GM23338 (cell line): ENCODE measurements around the gene WDR38. TPM values are rescaled to one million over a fixed set of nuclear protein-coding genes. Genes with fewer than 3 reads are reported as not detected.
A peak's percentile ranks its signal among the peaks of the same experiment; 100 is the strongest.

Experiments used
- ATAC-seq: fragments of 200-7000 bp; cut with Tn5 transposase; 3 replicates; pipeline ENCODE4 v1.9.1; 2020
- DNase-seq: peaks from one replicate; pipeline ENCODE4 v3.0.0-alpha.2; 2015; ENCODE audit warnings: low spot score
- H2AFZ ChIP-seq: fragments of 200-600 bp; sonication (generic); 2 replicates; pipeline ENCODE4 v1.8.0; 2016; ENCODE audit warnings: antibody characterized with exemption, mild to moderate bottlenecking, moderate library complexity
- H3F3A ChIP-seq: fragments of 200-600 bp; sonication (generic); replicated peaks from 2 replicates; pipeline ENCODE4 v1.8.0; 2017; ENCODE audit warnings: antibody characterized with exemption, mixed run types, low read depth
- H3K27ac ChIP-seq: fragments of 200-600 bp; sonication (generic); 2 replicates; pipeline ENCODE4 v1.6.1; 2016; ENCODE audit warnings: low read depth
- H3K27me3 ChIP-seq: fragments of 200-600 bp; sonication (generic); 2 replicates; pipeline ENCODE4 v1.8.0; 2016; ENCODE audit warnings: mild to moderate bottlenecking, mixed run types, moderate library complexity; ENCODE audit not compliant: insufficient read depth
- H3K36me3 ChIP-seq: fragments of 200-600 bp; sonication (generic); 2 replicates; pipeline ENCODE4 v1.8.0; 2016; ENCODE audit warnings: mild to moderate bottlenecking; ENCODE audit not compliant: insufficient read depth
- H3K4me1 ChIP-seq: fragments of 200-600 bp; sonication (generic); 2 replicates; pipeline ENCODE4 v1.8.0; 2016; ENCODE audit warnings: mild to moderate bottlenecking, moderate library complexity; ENCODE audit not compliant: insufficient read depth
- H3K4me2 ChIP-seq: fragments of 200-600 bp; sonication (generic); 2 replicates; pipeline ENCODE4 v1.7.1; 2017; ENCODE audit warnings: mixed run types
- H3K4me3 ChIP-seq: fragments of 200-600 bp; sonication (generic); 2 replicates; pipeline ENCODE4 v1.6.1; 2016; ENCODE audit warnings: mixed run types
- H3K79me2 ChIP-seq: fragments of 200-600 bp; sonication (generic); replicated peaks from 2 replicates; pipeline ENCODE4 v1.8.0; 2017; ENCODE audit warnings: mild to moderate bottlenecking; ENCODE audit not compliant: insufficient read depth
- H3K9me2 ChIP-seq: fragments of 200-600 bp; sonication (generic); 2 replicates; pipeline ENCODE4 v1.8.0; 2017; ENCODE audit not compliant: insufficient read depth
- H4K20me1 ChIP-seq: fragments of 200-600 bp; sonication (generic); replicated peaks from 2 replicates; pipeline ENCODE4 v1.8.0; 2017; ENCODE audit warnings: mild to moderate bottlenecking; ENCODE audit not compliant: insufficient read depth
- H3K27ac Mint-ChIP-seq: 2 replicates; pipeline ENCODE4 v1.8.0; 2020; ENCODE audit warnings: inconsistent platforms, mild to moderate bottlenecking, moderate library complexity, mixed read lengths
- H3K27me3 Mint-ChIP-seq: 3 replicates; pipeline ENCODE4 v1.8.0; 2022; ENCODE audit warnings: low read depth, mild to moderate bottlenecking, moderate library complexity, mixed read lengths, inconsistent platforms; ENCODE audit not compliant: insufficient read depth, poor library complexity
- H3K36me3 Mint-ChIP-seq: 3 replicates; pipeline ENCODE4 v1.8.0; 2021; ENCODE audit warnings: low read depth, mild to moderate bottlenecking, inconsistent platforms, moderate library complexity, mixed read lengths
- H3K4me1 Mint-ChIP-seq: 3 replicates; pipeline ENCODE4 v1.8.0; 2020; ENCODE audit warnings: mild to moderate bottlenecking, inconsistent platforms, mixed read lengths
- H3K4me3 Mint-ChIP-seq: 3 replicates; pipeline ENCODE4 v1.8.0; 2021; ENCODE audit warnings: moderate library complexity, mild to moderate bottlenecking, inconsistent platforms, mixed read lengths
- H3K9me3 Mint-ChIP-seq: 3 replicates; pipeline ENCODE4 v1.8.0; 2020; ENCODE audit warnings: moderate library complexity, mild to moderate bottlenecking, inconsistent platforms, mixed read lengths
- CREB1 ChIP-seq: fragments of 250-450 bp; sonication (Bioruptor Pico); IDR thresholded peaks from 2 replicates; pipeline ENCODE4 v1.5.0; 2020; ENCODE audit warnings: low read depth, mild to moderate bottlenecking, moderate library complexity
- CTCF ChIP-seq, 2 experiments: fragments of 200-600 bp in 1 of 2; sonication (generic) in 1 of 2; conservative IDR thresholded peaks; 2 replicates each; pipeline versions ENCODE4 v1.5.1 to v1.6.1; 2016 to 2017; ENCODE audit warnings: antibody characterized with exemption in 2 of 2, low read depth in 2 of 2, mild to moderate bottlenecking in 2 of 2, moderate library complexity in 1 of 2
- ETS1 ChIP-seq: IDR thresholded peaks from 2 replicates; pipeline ENCODE4 v1.6.1; 2016; ENCODE audit warnings: antibody characterized with exemption
- EZH2phosphoT487 ChIP-seq: fragments of 200-600 bp; sonication (generic); IDR thresholded peaks from one replicate; pipeline ENCODE4 v1.8.1; 2018; ENCODE audit warnings: antibody characterized with exemption; ENCODE audit not compliant: unreplicated experiment
- JUNB ChIP-seq: IDR thresholded peaks from one replicate; pipeline ENCODE4 v1.6.1; 2016; ENCODE audit warnings: antibody characterized with exemption; ENCODE audit not compliant: unreplicated experiment
- NANOG ChIP-seq: IDR thresholded peaks from 2 replicates; pipeline ENCODE4 v1.6.1; 2016; ENCODE audit warnings: antibody characterized with exemption, borderline replicate concordance
- POLR2AphosphoS5 ChIP-seq: IDR thresholded peaks from 2 replicates; pipeline ENCODE4 v1.6.1; 2016; ENCODE audit warnings: antibody characterized with exemption, low read depth
- ZNF114 ChIP-seq: fragments of 250-450 bp; sonication (Bioruptor Pico); IDR thresholded peaks from 2 replicates; pipeline ENCODE4 v1.5.0; 2020; ENCODE audit warnings: mild to moderate bottlenecking, moderate library complexity
- polyA plus RNA-seq: library from polyadenylated mRNA; unstranded; fragments of >200 nt; fragmentation: Nextera tagmentation; extraction: Ambion mirVana; gene quantifications from 2 replicates; pipeline ENCODE4 v1.2.1, GENCODE V29; 2016
- total RNA-seq: library from RNA; depleted of rRNA; stranded (reverse); fragments of >200 nt; shearing (Covaris generic); gene quantifications from 2 replicates; pipeline ENCODE4 v1.2.3, GENCODE V29; 2014
- TF ChIP-seq, protein P1 (sequence below): fragments of 250-450 bp; sonication (Bioruptor Pico); IDR thresholded peaks from 2 replicates; pipeline ENCODE4 v1.5.0; 2020; ENCODE audit warnings: mild to moderate bottlenecking, moderate library complexity

WDR38 gene
- total and polyA plus RNA-seq, 2 experiments from 2014 or later: not detected

GRCh38 chr9:124813501-124814163 is 39.6 kb upstream of the WDR38 start:
- Histone ChIP-seq H3K27ac (0 out of 2 replicates have a peak overlapping the region, but pooled peaks have one; percentile 45), H3K4me2 (no peak overlapping the region)
- H3K27ac Mint-ChIP-seq: peak overlapping the region; percentile 68; the same call in 1 of the 2 replicates

More at GRCh38 chr9:124813501-124814163, 39.6 kb upstream of the WDR38 start:
- H3K36me3 ChIP-seq: no peaks in the 10 kb centered on the region
- no peak overlapping the region for H3K4me3 ChIP-seq
- peaks cover 30% of the 10 kb centered on the region for H3K4me1 Mint-ChIP-seq
- H3K4me1 ChIP-seq: peaks cover 14% of the 10 kb centered on the region
- H3K4me3 Mint-ChIP-seq: no peak overlapping the region
- no peaks in the 10 kb centered on the region for H3K9me3 Mint-ChIP-seq
- ATAC-seq: no peak
- no peaks in the 10 kb centered on the region for H3K27me3 ChIP-seq
- H3K79me2 ChIP-seq: no peaks in the 10 kb centered on the region
- no peak overlapping the region for H2AFZ ChIP-seq
- H3K27me3 Mint-ChIP-seq: peaks cover 12% of the 10 kb centered on the region
- TF ChIP-seq POLR2AphosphoS5: no peak
- no peak for TF ChIP-seq ETS1
- TF ChIP-seq EZH2phosphoT487: no peak
- TF ChIP-seq JUNB: no peak
- TF ChIP-seq, protein P1, sequence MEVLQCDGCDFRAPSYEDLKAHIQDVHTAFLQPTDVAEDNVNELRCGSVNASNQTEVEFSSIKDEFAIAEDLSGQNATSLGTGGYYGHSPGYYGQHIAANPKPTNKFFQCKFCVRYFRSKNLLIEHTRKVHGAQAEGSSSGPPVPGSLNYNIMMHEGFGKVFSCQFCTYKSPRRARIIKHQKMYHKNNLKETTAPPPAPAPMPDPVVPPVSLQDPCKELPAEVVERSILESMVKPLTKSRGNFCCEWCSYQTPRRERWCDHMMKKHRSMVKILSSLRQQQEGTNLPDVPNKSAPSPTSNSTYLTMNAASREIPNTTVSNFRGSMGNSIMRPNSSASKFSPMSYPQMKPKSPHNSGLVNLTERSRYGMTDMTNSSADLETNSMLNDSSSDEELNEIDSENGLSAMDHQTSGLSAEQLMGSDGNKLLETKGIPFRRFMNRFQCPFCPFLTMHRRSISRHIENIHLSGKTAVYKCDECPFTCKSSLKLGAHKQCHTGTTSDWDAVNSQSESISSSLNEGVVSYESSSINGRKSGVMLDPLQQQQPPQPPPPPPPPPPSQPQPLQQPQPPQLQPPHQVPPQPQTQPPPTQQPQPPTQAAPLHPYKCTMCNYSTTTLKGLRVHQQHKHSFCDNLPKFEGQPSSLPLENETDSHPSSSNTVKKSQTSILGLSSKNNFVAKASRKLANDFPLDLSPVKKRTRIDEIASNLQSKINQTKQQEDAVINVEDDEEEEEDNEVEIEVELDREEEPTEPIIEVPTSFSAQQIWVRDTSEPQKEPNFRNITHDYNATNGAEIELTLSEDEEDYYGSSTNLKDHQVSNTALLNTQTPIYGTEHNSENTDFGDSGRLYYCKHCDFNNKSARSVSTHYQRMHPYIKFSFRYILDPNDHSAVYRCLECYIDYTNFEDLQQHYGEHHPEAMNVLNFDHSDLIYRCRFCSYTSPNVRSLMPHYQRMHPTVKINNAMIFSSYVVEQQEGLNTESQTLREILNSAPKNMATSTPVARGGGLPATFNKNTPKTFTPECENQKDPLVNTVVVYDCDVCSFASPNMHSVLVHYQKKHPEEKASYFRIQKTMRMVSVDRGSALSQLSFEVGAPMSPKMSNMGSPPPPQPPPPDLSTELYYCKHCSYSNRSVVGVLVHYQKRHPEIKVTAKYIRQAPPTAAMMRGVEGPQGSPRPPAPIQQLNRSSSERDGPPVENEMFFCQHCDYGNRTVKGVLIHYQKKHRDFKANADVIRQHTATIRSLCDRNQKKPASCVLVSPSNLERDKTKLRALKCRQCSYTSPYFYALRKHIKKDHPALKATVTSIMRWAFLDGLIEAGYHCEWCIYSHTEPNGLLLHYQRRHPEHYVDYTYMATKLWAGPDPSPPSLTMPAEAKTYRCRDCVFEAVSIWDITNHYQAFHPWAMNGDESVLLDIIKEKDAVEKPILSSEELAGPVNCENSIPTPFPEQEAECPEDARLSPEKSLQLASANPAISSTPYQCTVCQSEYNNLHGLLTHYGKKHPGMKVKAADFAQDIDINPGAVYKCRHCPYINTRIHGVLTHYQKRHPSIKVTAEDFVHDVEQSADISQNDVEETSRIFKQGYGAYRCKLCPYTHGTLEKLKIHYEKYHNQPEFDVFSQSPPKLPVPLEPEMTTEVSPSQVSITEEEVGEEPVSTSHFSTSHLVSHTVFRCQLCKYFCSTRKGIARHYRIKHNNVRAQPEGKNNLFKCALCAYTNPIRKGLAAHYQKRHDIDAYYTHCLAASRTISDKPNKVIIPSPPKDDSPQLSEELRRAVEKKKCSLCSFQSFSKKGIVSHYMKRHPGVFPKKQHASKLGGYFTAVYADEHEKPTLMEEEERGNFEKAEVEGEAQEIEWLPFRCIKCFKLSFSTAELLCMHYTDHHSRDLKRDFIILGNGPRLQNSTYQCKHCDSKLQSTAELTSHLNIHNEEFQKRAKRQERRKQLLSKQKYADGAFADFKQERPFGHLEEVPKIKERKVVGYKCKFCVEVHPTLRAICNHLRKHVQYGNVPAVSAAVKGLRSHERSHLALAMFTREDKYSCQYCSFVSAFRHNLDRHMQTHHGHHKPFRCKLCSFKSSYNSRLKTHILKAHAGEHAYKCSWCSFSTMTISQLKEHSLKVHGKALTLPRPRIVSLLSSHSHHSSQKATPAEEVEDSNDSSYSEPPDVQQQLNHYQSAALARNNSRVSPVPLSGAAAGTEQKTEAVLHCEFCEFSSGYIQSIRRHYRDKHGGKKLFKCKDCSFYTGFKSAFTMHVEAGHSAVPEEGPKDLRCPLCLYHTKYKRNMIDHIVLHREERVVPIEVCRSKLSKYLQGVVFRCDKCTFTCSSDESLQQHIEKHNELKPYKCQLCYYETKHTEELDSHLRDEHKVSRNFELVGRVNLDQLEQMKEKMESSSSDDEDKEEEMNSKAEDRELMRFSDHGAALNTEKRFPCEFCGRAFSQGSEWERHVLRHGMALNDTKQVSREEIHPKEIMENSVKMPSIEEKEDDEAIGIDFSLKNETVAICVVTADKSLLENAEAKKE: no peak
- no peak for TF ChIP-seq CREB1 (CRISPR knock-in tag)
- TF ChIP-seq ZNF114 (CRISPR knock-in tag): no peak
- TF ChIP-seq CTCF (conservative IDR thresholded peaks at IDR 0.05; ENCODE audit: low read depth in 2 of 2): no peak
- no peak for TF ChIP-seq NANOG
- H3F3A ChIP-seq: 0 out of 2 replicates have a peak, but pooled peaks cover 4% of the 10 kb centered on the region
- H3K36me3 Mint-ChIP-seq: no peaks in the 10 kb centered on the region; the same call in 2 of the 3 replicates
- DNase-seq: no peak
- no peaks in the 10 kb centered on the region for H3K9me2 ChIP-seq
- H4K20me1 ChIP-seq: no peaks in the 10 kb centered on the region
